Spinal cord (tissue), 10 donors: ENCODE measurements around the gene GIT2. TPM values are rescaled to one million over a fixed set of nuclear protein-coding genes. Genes with fewer than 3 reads are reported as not detected.
"Not testable (repeated sequence)": the region's sequence is repeated elsewhere in the genome, so short reads cannot be mapped to it uniquely, and the experiment has no call there.

Source experiments
- DNase-seq, 6 donors: peaks; one replicate each; pipeline versions ENCODE4 v3.0.0 to v3.0.0-alpha.2; 2013 to 2015; ENCODE audit warnings: low spot score in 6 of 6, low read depth in 4 of 6
- H3K27ac ChIP-seq: one replicate; pipeline ENCODE4 v1.5.1; 2013; ENCODE audit warnings: low read depth, low read length, control low read depth
- H3K27me3 ChIP-seq: one replicate; pipeline ENCODE4 v1.6.1; 2013; ENCODE audit warnings: low read length; ENCODE audit not compliant: control insufficient read depth, insufficient read depth
- H3K36me3 ChIP-seq: one replicate; pipeline ENCODE4 v1.6.1; 2013; ENCODE audit warnings: low read length; ENCODE audit not compliant: control insufficient read depth, insufficient read depth
- H3K4me1 ChIP-seq: one replicate; pipeline ENCODE4 v1.6.1; 2013; ENCODE audit warnings: low read length; ENCODE audit not compliant: control insufficient read depth, insufficient read depth
- H3K4me3 ChIP-seq: one replicate; pipeline ENCODE4 v1.5.1; 2013; ENCODE audit warnings: low read depth, low read length, control low read depth
- H3K9me3 ChIP-seq: one replicate; pipeline ENCODE4 v1.6.1; 2013; ENCODE audit warnings: low read length; ENCODE audit not compliant: control insufficient read depth, insufficient read depth
- WGBS: methylation state at CpG from one replicate; pipeline ENCODE4 v1.1.5; 2013; ENCODE audit warnings: missing lambda C conversion rate; ENCODE audit not compliant: insufficient coverage; 5-methylcytosine and 5-hydroxymethylcytosine counted together
- polyA plus RNA-seq, 2 donors: library from polyadenylated mRNA; unstranded; fragments of 120-200 nt; gene quantifications; one replicate each; pipeline ENCODE4 v1.2.1, GENCODE V29; 2013; ENCODE audit not compliant: insufficient read length in 2 of 2
- total RNA-seq, 2 donors: library from RNA; depleted of rRNA in 1 of 2; stranded (reverse); fragments of 120-200 nt in 1 of 2; fragments of >200 nt in 1 of 2; gene quantifications; one replicate each; pipeline versions ENCODE4 v1.2.3 to v1.2.4, GENCODE V29; 2013 to 2014
- donor health status: healthy.

GIT2 gene
- total and polyA plus RNA-seq, 4 donors, result 41.5 to 52.8 (median 47.6) TPM

DNA sequence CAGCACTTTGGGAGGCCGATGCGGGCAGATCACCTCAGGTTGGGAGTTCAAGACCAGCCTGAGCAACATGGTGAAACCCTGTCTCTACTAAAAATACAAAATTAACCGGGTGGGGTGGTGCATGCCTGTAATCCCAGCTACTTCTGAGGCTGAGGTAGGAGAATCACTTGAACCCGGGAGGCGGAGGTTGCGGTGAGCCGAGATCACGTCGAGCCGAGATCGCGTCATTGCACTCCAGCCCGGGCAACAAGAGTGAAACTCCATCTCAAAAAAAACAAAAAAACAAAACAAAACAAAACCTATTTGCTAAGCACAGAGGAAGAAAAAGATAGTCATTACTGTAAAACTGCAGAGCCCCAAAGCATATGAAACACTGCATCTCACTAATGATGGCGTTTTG, 66.8 kb downstream of the GIT2 start:
- H3K27me3 ChIP-seq, H3K4me3 ChIP-seq, H3K9me3 ChIP-seq, DNase-seq, H3K27ac ChIP-seq, H3K4me1 ChIP-seq: not testable (repeated sequence)
- WGBS, result 100% methylated on average over 4 of the region's 14 CpGs
- peaks cover 67% of the 10 kb centered on the region for H3K36me3 ChIP-seq

DNA sequence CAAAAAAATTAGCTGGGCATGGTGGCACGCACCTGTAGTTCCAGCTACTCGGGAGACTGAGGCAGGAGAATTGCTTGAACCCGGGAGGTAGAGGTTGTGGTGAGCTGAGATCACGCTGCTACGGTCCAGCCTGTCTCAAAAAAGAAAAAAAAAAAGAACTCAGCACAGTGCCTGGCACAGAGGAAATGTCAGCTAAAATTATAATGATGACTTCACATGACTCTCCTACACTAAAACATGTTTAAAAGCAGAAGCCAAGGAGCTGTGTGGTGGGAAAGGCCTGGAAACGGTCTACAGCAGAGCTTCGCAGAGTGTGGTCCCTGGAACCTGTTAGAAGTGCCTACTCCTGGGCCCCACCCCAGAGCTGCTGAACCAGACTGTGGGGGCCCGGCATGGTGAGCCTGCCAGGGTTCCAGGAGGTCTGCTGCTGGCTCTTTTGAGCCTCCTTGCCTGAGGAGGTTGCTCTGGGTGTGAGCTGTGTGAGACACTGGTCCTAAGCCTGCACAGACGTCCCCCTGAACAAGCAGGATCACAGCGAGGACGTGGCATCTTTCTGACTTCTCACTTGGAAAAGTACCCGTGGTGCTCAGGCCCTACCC, 68.0 kb downstream of the GIT2 start:
- H3K27ac ChIP-seq, result no peak overlapping the region
- no peak overlapping the region for H3K4me3 ChIP-seq
- no peaks in the 10 kb centered on the region for H3K27me3 ChIP-seq
- H3K36me3 ChIP-seq, result peaks cover 69% of the 10 kb centered on the region
- H3K4me1 ChIP-seq, result no peaks in the 10 kb centered on the region
- no peaks in the 10 kb centered on the region for H3K9me3 ChIP-seq
- WGBS, result 94% methylated on average over 10 of the region's 12 CpGs
- DNase-seq, result no peak

DNA sequence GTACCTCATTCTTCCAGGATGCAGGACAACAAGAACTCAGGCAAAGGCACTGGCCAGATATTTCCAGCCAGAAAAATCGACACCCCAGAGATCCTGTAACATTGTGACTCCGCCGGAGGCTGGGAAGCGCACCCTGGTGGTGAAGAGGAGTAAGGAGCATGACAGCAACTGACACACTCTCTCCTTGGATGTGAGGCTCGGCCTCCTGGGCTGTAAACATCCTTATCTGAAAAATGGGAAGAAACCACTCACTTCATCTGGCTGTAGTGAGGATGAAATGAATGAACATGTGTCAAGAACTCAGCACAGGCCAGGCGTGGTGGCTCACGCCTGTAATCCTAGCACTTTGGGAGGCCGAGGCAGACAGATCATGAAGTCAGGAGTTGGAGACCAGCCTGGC, 68.5 kb downstream of the GIT2 start:
- 81% methylated on average over 7 of the region's 8 CpGs for WGBS
- Histone ChIP-seq H3K27me3 (no peaks in the 10 kb centered on the region), H3K4me1 (no peaks in the 10 kb centered on the region), H3K36me3 (peaks cover 64% of the 10 kb centered on the region), H3K9me3 (no peaks in the 10 kb centered on the region), H3K27ac (no peak overlapping the region), H3K4me3 (no peak overlapping the region)
- peak in 2 of 6 donors; percentile 26 to 56 for DNase-seq

DNA sequence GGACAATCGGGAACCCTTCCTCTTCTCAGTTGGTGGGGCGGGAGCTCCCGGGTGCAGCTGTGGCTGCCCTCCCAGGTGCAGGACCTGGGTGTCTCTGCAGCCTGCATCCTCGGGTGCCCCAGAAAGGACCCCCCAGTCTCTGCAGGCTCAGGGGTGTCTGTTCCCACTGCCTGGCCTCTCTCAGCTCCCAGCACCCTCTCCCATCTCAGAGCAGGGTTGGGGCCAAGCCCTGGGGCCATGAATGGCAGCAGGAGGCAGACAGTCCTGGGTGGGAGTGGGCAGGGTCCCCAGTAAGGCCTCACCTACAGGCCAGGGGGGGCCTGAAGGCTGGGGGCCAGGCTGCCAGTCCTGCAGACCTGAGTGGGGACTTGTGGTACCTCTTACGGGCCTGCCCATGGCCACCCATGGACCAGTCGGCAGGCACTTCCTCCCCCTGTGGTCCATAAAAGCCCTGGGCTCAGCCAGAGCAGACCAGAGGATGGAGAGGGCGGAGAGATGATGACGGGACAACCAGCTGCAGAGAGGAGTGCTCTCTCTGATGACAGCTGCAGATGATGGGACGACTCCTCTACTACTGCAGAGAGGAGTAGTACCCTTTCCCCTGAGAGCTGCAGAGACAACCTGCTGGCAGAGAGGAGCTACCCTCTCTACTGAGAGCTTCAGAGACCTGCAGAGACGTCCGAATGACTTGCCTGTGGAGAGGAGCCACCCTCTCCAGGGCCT, 69.5 kb downstream of the GIT2 start:
- Histone ChIP-seq H3K4me1 (no peaks in the 10 kb centered on the region), H3K27ac (no peak overlapping the region), H3K27me3 (no peaks in the 10 kb centered on the region), H3K4me3 (no peak overlapping the region), H3K9me3 (no peaks in the 10 kb centered on the region), H3K36me3 (peaks cover 62% of the 10 kb centered on the region)
- 90% methylated on average over 10 of the region's 11 CpGs for WGBS
- no peak for DNase-seq

DNA sequence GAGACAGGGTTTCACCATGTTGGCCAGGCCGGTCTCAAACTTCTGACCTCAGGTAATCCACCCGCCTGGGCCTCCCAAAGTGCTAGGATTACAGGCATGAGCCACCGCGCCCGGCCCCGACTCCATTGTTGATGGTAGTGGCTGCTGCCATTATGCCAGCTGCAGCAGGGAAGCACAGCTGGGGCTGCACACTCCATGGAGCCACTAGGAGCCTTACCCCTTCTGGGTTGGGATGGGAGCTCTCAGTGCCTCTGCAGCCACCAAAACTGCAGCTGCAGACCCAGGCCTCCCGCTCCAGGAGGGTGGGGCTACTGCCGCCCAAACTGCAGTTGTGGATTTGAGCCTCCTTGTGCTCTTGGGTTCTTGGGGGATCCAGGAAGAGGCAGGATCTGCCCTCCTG, 70.2 kb downstream of the GIT2 start:
- H3K36me3 ChIP-seq, result peaks cover 56% of the 10 kb centered on the region

DNA sequence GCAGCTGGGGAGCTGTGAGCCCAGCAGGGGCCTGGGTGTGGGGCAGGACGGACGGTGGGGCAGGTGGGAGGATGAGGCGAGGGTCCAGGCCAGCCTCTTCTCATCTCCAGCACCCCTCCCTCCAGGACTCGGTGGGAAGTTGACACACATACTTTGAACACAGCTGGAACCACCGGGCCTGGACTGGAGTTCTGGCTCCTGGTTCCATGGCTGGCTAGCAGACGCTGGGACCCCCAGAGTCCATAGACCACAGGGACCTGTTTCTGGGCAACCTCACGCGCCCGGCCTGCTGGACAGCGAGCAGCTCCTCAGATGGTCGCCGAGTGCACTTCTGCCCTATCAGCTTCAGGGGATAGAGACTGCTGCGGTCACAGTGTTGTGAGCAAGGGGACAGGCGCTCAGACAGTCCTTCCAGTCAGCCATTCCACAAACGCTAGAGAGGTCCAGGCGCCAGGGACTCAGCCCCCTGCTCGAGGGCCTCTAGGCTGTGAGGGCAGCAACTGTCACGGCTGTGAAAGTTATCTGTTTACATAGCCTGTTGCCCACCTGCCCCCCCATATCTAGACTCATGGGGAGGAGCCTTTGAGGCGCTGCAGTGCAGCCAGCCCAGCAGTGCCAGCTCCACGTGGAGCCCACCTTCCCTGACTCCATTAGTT, 70.9 kb downstream of the GIT2 start:
- no peaks in the 10 kb centered on the region for H3K4me1 ChIP-seq
- DNase-seq, result no peak
- H3K27me3 ChIP-seq, result no peaks in the 10 kb centered on the region
- H3K9me3 ChIP-seq, result no peaks in the 10 kb centered on the region
- H3K36me3 ChIP-seq, result peaks cover 53% of the 10 kb centered on the region
- H3K4me3 ChIP-seq, result no peak overlapping the region
- H3K27ac ChIP-seq, result no peak overlapping the region
- 62% methylated on average over 17 of the region's 20 CpGs for WGBS

More for the DNA sequence above, 70.2 kb downstream of the GIT2 start:
- Histone ChIP-seq H3K9me3 (no peaks in the 10 kb centered on the region), H3K27me3 (no peaks in the 10 kb centered on the region), H3K4me3 (no peak overlapping the region), H3K4me1 (no peaks in the 10 kb centered on the region), H3K27ac (no peak overlapping the region)
- no peak for DNase-seq
- WGBS, result 95% methylated on average over 8 of the region's 8 CpGs

DNA sequence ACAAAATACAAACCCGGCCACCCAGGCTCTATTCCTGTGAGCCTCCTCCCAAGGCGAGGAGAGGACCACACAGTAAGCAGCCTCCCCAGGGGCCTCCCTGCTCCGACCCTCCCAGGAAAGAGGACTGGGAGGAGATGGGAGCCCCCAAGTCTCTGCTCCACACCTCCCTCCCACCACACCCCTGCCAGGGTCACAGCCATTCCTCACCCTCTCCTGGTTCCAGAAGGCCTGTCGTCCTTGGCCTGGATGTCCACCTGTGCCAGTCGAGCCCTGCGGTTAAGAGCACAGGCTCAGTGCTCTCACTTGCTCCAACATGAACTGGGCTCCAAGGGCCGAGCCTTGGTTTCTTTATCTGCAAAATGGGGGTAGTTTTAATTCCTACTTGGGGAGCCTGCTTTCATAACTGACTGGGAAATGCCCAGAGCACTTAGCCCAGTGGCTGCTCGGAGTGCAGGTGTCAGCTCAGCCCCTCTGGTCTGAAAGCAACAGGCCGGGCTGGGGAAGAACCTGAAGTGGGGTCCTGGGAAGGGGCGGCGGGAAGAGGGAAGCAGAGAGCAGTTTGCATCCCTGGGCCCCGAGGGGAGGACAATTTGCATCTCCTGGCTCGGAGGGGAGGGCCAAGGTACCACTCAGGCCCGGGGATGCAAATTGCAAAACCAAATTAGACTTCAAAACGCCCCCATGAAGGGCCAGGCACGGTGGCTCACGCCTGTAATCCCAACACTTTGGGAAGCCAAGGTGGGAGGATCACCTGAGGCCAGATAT, 72.5 kb downstream of the GIT2 start:
- Histone ChIP-seq H3K27me3 (no peaks in the 10 kb centered on the region), H3K27ac (no peak overlapping the region), H3K9me3 (no peaks in the 10 kb centered on the region), H3K4me3 (no peak overlapping the region), H3K36me3 (peaks cover 50% of the 10 kb centered on the region), H3K4me1 (no peaks in the 10 kb centered on the region)
- 74% methylated on average over 13 of the region's 17 CpGs for WGBS
- no peak for DNase-seq

DNA sequence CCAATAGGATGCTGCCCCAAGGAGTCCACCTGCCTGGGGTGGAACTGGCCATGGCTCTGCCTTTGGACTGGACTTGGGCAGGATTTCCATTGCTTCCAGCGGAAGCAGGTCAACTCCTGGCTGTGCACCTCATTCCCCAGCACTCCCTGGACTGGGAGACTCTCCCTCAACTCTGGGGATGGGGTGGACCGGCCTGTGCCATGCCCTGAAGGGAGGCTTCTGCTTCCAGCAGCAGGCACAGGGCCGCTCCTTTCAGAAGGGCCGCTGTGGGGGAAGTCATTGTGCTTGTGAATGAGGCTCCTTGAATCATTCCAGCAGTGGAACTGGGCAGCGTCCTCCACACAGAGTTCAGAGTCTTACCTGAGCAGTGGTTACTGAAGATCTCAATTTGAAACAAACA, 73.1 kb downstream of the GIT2 start:
- no peaks in the 10 kb centered on the region for H3K27me3 ChIP-seq
- WGBS, result 85% methylated on average over 4 of the region's 5 CpGs
- H3K9me3 ChIP-seq, result no peaks in the 10 kb centered on the region
- H3K4me1 ChIP-seq, result no peaks in the 10 kb centered on the region
- H3K27ac ChIP-seq, result no peak overlapping the region
- H3K4me3 ChIP-seq, result no peak overlapping the region
- DNase-seq, result no peak
- H3K36me3 ChIP-seq, result peaks cover 50% of the 10 kb centered on the region

DNA sequence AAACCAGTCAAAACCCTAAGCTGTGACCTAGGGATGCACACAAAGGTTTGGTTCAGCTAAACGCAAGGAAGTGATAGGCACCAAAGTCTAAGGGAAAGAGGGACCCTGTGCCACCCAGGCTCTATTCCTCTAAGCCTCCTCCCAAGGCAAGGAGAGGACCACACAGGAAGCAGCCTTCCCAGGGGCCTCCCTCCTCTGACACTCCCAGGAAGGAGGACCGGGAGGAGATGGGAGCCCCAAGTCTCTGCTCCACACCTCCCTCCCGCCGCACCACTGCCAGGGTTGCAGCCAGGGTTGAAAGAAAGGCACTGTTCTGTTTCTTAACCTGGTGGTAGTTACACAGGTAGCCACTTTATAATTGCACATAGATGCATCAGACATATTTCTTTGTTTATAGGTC, 74.2 kb downstream of the GIT2 start:
- DNase-seq, result no peak
- no peak overlapping the region for H3K4me3 ChIP-seq
- H3K27me3 ChIP-seq, result no peaks in the 10 kb centered on the region
- H3K9me3 ChIP-seq, result no peaks in the 10 kb centered on the region
- 63% methylated on average over 1 of the region's 4 CpGs for WGBS
- no peaks in the 10 kb centered on the region for H3K4me1 ChIP-seq
- H3K27ac ChIP-seq, result no peak overlapping the region
- peaks cover 52% of the 10 kb centered on the region for H3K36me3 ChIP-seq
